ENCODE data around the gene AP3M1. TPM values are rescaled to one million over a fixed set of nuclear protein-coding genes. Genes with fewer than 3 reads are reported as not detected.

Gene AP3M1
- total RNA-seq, 1 experiment from 2014 or later = 34.4 TPM

DNA sequence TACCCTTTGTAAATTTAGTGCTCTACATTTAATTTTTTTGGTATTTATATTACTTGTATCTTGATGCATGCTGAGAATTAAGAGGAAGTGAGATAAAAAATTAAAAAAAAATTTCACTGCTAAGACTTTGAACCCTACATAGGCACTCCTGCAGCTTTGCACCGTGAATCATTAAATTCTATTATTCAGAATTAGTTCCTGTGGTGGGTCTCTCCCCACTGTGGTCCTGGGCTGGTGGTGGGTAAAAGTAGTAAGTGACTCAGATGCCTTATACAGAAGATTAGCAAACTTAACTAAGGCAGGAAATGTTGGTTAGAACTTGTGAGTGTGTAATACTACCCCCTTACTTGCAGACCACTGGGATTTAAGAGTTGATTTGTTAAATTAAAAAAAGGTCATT is 72.6 kb downstream of the AP3M1 start:
- Histone ChIP-seq H3K4me3 (replicated peaks in 1 of 2; ENCODE audit: low read depth in 1 of 2, low read length in 2 of 2) (no peak overlapping the region), H3K27ac (ENCODE audit: low read depth, low read length) (no peak overlapping the region; the same call in 1 of the 2 replicates), H3K9me2 (ENCODE audit: insufficient read depth) (no peaks in the 10 kb centered on the region), H3K9ac (ENCODE audit: low read length) (no peak overlapping the region; the same call in 1 of the 2 replicates), H3K36me3 (ENCODE audit: control insufficient read depth in 1 of 2, insufficient read depth in 2 of 2, low read length in 2 of 2) (peaks cover 14 to 28% of the 10 kb centered on the region in 2 experiments; a peak in 3 of 4 replicates), H3K4me2 (ENCODE audit: low read length) (peak overlapping the region; percentile 60), H3K27me3 (ENCODE audit: insufficient read depth, low read length) (no peaks in the 10 kb centered on the region), H3K79me2 (ENCODE audit: insufficient read depth, low read length) (peaks cover 49% of the 10 kb centered on the region), H3K9me3 (ENCODE audit: control insufficient read depth in 1 of 2, insufficient read depth in 1 of 2, low read depth in 1 of 2, low read length in 2 of 2) (no peaks in the 10 kb centered on the region), H4K20me1 (ENCODE audit: insufficient read depth) (no peaks in the 10 kb centered on the region; the same call in 1 of the 2 replicates), H3K4me1 (ENCODE audit: control insufficient read depth in 1 of 2, insufficient read depth in 2 of 2, low read length in 2 of 2) (peaks cover 32 to 51% of the 10 kb centered on the region in 2 experiments), H2AFZ (ENCODE audit: low read depth, low read length, poor library complexity, severe bottlenecking) (no peak overlapping the region)
- intact Hi-C loops (cut with micrococcal nuclease) = no loop called here
- ATAC-seq (no peak), DNase-seq (ENCODE audit: low read depth, low spot score) (no peak)
- ChIA-PET POLR2A (interaction anchor here (1.6 kb wide), 1 partner anchor 76 kb away, joined by 4 read pairs; no protein-coding TSS in a partner anchor), CTCF (interaction anchor here (6.5 kb wide), 1 partner anchor 190 kb away, joined by 61 read pairs; no protein-coding TSS in a partner anchor), RAD21 (ENCODE audit: low non-redundant PET in 1 of 2, low total read pairs in 2 of 2, uncharacterized antibody in 2 of 2, unreplicated experiment in 2 of 2) (no interaction called here)
- BruUV-seq (replicated peaks) = no TSS peak
- TF ChIP-seq SIN3A (IDR thresholded peaks at IDR 0.05; ENCODE audit: low read depth) = no peak
- TF ChIP-seq, protein P1, sequence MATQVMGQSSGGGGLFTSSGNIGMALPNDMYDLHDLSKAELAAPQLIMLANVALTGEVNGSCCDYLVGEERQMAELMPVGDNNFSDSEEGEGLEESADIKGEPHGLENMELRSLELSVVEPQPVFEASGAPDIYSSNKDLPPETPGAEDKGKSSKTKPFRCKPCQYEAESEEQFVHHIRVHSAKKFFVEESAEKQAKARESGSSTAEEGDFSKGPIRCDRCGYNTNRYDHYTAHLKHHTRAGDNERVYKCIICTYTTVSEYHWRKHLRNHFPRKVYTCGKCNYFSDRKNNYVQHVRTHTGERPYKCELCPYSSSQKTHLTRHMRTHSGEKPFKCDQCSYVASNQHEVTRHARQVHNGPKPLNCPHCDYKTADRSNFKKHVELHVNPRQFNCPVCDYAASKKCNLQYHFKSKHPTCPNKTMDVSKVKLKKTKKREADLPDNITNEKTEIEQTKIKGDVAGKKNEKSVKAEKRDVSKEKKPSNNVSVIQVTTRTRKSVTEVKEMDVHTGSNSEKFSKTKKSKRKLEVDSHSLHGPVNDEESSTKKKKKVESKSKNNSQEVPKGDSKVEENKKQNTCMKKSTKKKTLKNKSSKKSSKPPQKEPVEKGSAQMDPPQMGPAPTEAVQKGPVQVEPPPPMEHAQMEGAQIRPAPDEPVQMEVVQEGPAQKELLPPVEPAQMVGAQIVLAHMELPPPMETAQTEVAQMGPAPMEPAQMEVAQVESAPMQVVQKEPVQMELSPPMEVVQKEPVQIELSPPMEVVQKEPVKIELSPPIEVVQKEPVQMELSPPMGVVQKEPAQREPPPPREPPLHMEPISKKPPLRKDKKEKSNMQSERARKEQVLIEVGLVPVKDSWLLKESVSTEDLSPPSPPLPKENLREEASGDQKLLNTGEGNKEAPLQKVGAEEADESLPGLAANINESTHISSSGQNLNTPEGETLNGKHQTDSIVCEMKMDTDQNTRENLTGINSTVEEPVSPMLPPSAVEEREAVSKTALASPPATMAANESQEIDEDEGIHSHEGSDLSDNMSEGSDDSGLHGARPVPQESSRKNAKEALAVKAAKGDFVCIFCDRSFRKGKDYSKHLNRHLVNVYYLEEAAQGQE (IDR thresholded peaks at IDR 0.05; ENCODE audit: low read depth) = no peak
- no peak for TF ChIP-seq SP1 (IDR thresholded peaks at IDR 0.05; ENCODE audit: low read depth)
- TF ChIP-seq POLR2AphosphoS5 (IDR thresholded peaks at IDR 0.05; ENCODE audit: low read depth, low read length) = no peak
- no peak for TF ChIP-seq FOSL1 (IDR thresholded peaks at IDR 0.05; ENCODE audit: low read depth)
- no peak for TF ChIP-seq CEBPB (IDR thresholded peaks at IDR 0.05; ENCODE audit: low read depth)
- TF ChIP-seq JUND (IDR thresholded peaks at IDR 0.05) = no peak
- TF ChIP-seq, protein P2, sequence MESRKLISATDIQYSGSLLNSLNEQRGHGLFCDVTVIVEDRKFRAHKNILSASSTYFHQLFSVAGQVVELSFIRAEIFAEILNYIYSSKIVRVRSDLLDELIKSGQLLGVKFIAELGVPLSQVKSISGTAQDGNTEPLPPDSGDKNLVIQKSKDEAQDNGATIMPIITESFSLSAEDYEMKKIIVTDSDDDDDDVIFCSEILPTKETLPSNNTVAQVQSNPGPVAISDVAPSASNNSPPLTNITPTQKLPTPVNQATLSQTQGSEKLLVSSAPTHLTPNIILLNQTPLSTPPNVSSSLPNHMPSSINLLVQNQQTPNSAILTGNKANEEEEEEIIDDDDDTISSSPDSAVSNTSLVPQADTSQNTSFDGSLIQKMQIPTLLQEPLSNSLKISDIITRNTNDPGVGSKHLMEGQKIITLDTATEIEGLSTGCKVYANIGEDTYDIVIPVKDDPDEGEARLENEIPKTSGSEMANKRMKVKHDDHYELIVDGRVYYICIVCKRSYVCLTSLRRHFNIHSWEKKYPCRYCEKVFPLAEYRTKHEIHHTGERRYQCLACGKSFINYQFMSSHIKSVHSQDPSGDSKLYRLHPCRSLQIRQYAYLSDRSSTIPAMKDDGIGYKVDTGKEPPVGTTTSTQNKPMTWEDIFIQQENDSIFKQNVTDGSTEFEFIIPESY (IDR thresholded peaks at IDR 0.05; ENCODE audit: extremely low read depth, insufficient replicate concordance, low read length) = no peak
- TF ChIP-seq POLR2A (IDR thresholded peaks at IDR 0.05; ENCODE audit: borderline replicate concordance, extremely low read depth, insufficient read depth, insufficient read length) = no peak
- TF ChIP-seq, protein P3, sequence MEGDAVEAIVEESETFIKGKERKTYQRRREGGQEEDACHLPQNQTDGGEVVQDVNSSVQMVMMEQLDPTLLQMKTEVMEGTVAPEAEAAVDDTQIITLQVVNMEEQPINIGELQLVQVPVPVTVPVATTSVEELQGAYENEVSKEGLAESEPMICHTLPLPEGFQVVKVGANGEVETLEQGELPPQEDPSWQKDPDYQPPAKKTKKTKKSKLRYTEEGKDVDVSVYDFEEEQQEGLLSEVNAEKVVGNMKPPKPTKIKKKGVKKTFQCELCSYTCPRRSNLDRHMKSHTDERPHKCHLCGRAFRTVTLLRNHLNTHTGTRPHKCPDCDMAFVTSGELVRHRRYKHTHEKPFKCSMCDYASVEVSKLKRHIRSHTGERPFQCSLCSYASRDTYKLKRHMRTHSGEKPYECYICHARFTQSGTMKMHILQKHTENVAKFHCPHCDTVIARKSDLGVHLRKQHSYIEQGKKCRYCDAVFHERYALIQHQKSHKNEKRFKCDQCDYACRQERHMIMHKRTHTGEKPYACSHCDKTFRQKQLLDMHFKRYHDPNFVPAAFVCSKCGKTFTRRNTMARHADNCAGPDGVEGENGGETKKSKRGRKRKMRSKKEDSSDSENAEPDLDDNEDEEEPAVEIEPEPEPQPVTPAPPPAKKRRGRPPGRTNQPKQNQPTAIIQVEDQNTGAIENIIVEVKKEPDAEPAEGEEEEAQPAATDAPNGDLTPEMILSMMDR (IDR thresholded peaks at IDR 0.05 in 2 of 3, conservative IDR thresholded peaks at IDR 0.05 in 1 of 3; ENCODE audit: borderline replicate concordance in 1 of 3, insufficient read depth in 1 of 3, low read depth in 2 of 3, low read length in 2 of 3) = no peak

Data from HCT116 (cell line).